GM19240 (cell line): ENCODE results near the gene ECEL1.

ENCODE experiments used
- DNase-seq: peaks from one replicate; pipeline ENCODE4 v3.0.0; 2011; ENCODE audit warnings: low spot score; ENCODE audit not compliant: insufficient read length

ECEL1 gene

DNA sequence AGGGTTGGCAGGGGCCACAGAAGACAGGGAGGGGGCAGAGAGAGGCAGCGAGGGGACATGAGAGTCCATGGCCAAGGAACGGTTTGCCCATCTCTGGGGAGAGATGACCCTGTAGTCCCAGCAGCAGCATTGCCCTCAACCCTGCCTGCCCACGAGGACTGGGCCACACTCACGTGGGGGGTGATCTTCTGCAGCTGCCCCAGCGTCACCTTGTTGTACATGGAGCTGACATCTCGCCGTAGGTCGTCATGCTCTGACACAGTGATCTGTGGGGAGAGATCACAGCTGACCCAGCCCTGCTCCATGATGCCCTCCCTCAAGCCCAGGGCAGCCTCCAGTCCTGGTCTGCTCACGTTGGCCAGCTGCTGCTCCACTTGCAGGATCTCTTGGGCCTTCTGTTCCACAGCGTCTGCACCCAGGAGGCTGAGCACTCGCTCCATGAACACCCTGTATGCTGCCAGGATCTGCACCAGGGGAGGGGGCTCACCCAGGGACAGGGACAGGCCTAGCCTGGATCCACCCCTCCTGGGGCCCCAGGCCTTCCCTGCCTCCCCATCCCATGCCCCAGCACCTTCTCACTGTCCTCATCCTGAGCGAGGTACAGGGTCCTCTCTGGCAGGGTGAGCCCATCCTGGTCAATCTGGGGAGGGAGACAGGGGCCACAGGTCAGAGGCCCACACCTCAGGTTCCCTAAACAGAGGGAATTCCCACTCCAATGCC, 2.8 kb downstream of the ECEL1 start:
- no peak for DNase-seq

DNA sequence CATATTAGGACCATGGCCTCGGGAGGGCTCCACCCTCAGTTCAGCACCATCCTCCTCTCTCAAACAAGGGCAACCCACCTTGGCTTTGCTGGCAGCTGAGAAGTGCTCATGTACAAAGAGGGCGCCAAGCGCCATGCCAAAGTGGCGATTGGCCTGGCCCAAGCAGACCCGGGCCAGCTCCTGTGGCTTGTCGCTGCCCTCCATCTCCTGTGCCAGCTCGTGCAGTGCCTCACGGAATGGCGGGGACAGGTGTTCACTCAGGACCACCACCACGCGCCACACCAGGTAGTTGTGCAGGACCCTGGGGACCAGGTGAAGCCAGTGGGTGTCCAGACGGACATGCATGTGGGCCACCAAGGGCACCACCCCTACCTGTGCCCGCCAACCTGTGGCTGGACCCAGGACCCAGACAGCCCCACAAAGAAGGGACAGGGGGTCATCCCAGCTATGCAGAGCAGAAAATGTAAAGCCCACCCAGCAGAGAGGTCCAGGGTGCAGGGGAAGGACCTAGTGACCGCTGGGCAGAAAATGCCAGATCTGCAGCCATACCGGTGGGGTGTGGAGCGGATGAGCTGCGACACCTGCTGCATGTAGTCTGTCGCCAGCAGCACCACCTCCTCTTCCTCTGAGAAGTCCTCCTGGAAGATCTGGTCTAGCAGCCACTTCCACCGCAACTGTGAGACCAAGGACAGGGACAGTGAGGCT, 3.6 kb downstream of the ECEL1 start:
- DNase-seq = no peak

DNA sequence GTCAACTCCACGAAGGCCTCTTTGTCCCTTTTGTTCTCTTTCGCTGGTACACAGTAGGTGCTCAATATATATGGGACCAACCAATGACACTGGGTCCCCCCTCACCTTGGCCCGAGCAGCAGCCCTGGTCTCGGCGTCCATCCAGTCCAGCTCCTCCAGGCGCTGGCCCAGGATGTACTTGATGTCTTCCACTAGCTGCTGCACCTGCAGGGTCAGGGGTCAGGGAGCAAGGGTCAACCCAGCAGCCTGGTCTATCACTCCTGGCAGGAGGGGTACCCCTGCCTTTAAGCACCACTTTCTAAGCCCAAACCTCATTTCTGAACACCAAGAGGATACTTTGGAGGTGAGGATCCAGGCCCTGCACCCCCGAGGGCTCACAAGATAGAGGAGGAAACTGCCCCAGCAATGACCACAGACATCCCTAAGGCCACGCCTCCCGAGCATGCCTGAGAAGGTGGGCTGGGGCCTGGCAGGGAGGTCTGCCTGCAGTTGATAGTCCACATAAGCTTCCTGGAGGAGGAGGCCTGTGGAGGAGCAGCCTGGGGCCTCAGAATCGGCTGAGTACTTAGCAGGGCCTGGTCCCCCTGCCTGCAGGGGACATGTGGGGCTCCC, 4.2 kb downstream of the ECEL1 start:
- no peak for DNase-seq

DNA sequence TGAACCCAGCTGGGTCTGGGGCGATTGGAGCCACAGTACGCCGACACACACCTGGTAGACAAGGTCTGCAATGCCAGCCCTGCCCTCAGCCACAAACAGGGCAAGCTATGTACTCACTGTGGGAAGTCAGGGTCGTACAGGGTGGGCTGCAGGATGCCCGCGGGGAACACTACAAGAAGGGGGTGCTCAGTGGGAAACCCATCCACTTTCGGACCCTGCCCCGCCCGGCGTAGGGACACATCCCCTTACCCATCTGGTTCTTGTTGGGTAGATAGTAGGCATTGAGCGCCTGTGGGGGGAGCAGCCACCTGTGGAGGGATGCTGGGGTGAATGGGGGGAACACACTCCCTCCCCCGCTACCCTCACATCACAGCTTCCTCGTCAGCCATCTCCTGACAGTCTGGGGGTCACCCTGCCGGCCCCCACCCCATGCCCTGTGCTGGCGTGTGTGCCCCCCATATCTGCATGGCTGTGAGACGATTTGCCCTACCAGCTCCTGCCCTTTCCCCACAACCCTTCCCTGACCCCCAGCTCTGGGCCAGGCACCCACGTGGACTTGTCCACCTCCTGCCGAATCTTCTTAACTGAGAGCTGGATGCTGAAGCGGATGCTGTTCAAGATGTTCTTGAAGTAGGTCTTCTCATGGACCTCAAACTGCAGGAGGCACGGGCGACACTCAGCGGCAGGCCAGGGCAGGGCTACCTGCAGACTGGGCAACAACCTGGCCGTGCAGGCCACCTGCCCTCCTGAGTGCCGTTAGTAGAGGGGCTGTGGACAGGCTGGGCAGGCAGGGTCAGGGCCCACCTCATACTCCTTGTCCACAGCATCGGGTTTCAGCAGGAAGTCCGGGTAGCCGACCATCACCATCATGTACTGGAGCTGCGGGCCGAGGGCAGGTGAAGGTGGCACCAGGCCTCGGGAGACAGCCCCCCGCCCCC, 5.1 kb downstream of the ECEL1 start:
- DNase-seq = no peak

DNA sequence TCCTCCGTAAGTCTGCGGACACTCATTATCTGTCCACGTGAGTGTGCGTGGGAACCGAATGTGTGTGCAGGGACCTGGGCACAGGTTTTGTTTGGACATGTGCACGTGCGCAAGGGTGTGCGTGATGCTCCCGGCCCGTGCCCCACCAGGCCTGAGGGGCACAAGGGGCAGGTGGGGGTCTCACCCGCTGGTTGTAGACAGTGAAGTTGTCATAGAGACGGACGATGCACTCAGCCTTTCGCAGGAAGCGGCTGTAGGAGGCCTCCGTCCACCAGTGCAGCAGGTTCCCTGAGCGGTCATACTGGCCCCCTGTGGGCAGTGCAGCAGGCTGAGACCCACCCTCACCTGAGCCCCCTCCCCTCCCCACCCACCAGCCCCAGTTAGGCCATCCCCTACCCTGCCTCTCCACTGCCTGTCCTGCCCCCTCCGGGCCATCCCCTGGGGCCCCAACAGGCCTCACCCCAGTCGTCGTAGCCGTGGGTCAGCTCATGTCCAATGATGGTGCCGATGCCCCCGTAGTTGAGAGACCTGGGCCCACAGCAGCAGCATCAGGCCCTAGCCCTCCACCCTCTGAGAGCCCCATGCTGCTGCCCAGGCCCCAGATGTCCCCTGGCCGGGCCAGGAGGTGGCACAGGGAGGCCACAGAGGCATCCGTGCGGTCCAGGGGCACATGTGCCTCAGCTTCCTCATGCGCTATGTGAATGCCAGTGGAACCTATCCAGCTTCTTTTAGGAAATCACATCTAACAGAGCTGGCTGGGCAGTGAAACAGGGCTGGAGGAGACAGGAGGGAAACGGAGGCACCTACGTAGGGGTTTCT, 6.1 kb downstream of the ECEL1 start:
- DNase-seq = no peak

DNA sequence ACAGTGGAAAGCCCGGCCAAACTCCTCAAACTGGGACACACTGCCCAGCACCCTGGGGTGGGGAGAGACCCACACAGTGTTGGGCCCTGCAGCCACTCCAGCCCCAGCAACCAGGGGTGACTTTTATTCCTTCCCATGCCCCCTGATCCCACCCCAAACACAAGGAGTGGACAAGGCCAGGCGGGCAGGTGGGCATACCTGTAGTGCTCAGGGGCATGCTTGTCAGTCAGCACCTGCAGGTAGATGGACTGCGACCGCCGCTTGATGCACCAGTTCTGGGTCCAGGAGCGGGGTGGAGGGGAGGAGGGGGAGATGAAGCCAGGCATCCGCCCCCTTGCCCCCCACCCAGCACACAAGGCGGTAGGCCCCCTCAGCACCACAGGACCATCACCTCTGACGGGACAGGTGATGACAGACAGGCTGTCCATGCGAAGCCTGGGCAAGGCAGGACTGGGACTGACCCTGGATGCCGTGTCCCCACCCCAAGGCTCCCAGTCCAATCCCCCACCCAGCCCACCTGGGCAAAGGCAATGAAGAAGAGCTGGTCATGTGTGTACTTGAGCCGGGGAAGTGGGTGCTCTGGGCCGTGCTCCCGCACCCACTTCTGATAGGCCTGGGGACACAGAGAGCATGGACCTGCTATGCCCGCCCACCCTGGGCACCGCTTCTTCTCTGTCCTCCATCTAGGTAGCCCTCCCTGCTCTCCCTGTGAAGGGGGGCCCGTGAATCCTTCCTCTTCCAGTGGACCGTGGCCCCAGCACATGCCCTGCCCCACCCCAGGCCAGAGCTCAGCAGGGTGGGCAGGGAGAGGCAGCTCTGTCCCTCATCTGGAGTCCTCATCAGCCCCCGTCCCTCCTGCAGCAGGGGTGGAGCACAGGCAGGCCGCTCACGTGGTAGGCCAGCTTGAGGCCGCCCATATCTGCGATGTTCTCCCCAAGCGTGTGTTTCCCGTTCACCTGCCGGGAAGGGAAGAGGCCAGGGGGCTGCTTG, 7.1 kb downstream of the ECEL1 start:
- no peak for DNase-seq

DNA sequence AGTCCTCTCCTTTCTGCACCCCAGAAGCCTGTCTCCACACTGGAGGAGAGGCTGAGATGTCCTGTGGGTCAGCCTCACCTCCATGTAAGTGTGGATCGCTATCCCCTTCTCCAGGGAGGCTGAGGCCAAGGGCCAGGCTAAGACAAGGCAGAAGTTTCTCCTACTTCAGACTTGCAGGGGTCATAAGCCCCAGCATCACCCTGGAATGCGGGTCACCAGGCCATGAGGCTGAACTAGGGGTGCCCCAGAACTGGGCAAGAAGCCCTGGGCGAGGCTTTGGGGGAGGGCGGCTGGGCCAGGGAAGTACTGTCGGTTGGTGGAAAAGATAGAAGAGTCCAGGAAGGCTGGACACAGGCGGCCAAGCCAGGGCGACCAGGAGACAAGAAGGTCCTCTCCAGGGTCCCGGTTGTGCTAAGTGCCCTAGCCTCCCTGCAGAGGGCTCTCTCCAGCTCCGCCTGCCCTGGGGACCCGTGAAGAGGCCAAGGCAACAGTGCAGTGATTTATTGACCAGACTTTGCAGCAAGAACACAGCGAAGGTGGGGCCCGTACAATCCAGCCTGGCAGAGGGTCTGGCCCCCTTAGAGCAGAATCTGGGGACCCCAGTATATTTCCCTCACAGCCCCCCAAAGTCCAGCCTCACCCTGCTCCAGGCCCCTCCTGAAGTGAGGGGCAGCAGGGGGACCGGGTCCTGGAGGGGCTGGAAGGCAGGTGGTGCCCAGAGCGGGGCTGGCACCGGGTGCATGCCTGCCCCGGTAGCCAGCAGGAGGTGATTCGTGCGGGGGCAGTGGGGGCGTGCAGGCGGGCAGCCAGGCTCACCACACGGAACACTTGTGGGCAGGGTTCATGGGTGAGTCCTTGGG, 8.1 kb downstream of the ECEL1 start:
- DNase-seq = no peak

DNA sequence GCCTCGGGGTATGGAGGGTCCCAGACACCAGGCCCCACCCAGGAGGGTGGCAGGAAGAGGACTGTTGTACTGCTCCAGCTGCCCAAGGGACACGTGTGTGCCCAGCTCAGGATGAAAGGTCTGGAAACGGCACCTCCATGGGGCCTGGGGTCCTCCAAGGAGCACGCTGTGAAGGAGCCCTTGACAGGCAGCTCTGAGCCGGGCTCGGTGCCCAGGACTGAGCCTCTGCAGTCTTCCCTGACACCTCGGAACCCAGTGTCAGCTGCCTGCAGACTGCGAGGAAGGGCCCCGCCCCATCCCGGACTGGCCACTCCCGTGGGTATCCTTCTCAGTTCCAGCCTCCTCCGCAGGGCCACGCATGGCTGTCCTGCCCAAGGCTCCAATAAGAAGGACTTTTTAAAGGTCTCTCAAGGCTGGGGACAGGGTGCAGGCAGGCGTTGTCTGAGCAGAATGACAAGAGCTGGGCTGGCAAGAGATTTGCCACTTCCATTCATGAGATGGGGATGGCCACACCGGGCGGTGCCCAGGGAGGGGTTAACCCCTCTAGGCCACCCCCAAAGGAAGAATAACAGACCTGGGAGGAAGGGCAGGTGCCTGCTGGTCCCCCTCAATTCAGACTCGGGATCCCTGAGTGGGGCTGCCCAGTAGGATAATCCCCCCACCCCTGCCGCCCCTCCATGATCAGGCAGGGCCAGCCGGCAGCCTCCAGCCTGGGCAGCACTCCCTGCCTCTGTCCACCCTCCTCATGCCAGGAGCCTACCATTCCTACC, 8.9 kb downstream of the ECEL1 start:
- DNase-seq = no peak

DNA sequence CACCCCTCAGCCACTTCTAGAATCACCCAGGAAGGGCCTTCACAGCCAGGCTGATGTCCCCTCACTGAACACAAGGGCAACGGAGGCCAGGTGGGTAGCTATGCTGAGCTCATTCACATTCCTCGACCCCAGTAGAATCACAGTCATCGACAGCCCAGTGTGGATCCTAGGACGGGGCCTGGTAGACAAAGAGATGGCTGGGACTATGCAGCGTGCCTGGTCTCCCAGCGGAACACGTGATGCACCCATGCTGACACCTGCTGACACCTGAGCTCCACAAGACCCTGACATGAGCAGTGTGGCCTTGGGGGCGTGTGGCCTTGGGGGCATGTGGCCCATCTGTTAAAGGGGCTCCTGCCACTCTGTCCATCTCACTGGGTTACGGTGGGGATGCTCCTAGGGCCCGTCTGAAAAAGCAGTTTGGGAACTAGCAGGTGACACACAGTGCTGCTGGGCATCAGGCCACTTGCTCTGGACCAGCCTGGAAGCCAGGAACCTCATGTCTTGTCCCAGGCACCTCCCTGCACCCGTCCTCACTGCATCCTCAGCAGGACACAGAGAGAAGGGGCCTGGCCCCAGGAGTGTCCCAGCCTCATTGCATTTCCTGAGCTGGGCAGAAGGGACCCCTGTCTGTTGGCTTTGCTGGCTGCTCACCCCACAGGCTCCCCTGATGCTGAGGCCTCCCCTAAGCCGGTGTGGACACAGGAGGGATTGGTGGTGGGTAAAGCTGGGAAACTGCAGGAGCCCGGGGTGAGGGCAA, 9.7 kb downstream of the ECEL1 start:
- no peak for DNase-seq

DNA sequence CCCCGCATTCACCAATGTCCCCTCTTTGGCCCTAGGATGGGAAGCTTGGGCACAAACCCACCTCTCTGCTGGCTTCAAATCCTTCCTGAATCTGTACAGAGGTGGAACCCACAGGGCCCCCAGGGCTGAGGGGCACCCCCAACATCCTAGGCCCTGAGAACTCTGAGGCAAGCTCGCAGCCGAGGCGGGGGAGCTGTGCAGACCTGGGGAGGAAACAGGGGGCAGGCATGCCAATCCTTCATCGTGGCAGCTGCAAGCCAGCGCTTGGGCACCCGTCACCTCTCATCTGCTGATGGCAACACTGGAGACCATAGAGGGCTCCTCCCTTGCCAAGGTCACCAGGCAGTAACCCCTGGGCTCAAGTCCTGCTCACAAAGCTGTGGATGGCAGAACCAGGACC, 10.8 kb downstream of the ECEL1 start:
- no peak for DNase-seq

DNA sequence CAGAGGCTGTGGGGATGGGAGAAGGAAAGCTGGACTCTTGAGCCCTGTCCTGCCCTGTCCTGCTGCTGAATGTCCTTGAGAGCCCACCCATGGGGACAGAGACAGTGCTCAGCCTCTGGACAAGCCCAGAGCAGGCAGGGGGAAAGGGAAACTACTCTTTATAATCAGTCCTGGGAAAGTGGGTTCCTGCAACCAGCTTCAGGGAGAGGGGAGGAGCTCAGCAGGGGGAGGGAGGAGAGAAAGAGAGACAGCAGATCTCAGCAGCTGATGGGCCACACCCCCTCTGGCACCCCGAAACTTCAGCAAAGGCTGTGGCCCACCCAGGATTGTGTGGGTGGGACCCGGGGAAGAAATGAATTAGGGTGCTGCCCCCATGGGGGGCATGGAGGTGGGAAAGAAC, 11.6 kb downstream of the ECEL1 start:
- no peak for DNase-seq

DNA sequence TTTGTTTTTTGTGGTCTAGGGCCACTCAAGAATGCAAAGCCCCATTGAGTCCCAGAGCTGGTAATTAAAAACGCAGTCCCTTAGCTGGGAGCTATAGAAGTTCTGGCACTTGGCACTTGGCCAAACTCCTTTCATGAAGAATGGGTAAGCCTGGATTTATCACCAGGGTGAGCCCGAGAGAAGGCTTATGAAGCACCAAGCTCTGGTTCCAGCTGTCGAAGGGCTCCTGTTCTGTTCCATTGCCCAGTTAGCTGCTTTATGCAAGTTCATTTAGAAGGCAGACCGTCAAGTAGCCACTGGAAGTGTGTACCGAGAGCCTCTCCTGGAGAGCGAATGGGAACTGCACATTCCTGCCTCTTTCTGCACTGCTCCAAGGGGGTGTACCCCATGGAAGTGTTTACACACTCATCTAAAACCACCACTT, 14.2 kb downstream of the ECEL1 start:
- no peak for DNase-seq

DNA sequence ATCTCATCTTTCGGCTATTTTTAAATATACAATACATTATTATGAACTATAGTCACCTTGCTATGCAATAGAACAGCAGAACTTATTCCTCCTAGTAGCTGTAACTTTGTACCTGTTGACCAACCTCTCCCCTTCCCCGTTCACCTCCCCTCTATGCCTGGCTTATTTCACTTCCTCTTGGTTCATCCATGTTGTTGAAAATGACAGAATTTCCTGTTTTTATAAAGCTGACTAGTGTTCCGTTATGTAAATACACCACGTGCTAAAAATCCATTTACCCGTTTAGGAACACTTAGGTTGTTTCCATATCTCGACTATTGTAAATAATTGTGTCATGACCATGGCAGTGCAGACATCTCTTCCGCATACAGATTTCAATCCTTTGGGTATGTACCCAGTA, 21.4 kb downstream of the ECEL1 start:
- no peak for DNase-seq

DNA sequence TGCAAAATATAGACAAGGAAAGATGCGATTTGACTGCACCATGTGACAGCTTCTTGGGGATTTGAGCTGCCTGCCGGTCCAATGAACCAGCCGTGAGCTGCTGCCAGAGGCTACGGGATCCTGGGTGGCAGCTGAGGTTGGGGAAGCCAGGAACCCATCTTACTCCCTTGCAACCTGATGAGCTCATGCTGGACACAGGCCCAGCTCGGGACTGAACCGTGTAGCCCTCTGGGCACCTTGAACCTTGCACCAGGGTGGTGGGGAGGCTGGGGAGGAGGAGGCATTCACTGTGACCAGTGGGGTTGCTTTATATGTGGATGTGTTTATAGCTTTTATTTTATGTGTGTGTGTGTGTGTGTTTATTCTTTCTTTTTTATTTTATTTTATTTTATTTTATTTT, 22.6 kb downstream of the ECEL1 start:
- no peak for DNase-seq

DNA sequence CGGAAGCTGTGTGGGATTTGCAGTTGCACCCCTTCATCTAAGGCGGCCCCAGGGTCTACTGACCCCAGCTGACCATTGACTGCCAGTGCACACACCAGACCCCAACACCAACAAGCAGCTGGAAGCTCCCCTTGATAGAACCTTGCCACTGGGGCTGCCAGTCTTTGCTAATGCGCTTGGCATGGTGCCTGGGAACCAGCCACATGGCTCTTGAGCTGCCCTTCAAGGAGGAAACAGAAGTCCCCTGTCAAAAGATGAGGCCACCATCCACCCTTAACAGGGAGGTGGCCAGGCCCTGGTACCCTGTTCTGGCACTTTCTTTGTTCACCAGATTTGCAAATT, 23.1 kb downstream of the ECEL1 start:
- DNase-seq = no peak

DNA sequence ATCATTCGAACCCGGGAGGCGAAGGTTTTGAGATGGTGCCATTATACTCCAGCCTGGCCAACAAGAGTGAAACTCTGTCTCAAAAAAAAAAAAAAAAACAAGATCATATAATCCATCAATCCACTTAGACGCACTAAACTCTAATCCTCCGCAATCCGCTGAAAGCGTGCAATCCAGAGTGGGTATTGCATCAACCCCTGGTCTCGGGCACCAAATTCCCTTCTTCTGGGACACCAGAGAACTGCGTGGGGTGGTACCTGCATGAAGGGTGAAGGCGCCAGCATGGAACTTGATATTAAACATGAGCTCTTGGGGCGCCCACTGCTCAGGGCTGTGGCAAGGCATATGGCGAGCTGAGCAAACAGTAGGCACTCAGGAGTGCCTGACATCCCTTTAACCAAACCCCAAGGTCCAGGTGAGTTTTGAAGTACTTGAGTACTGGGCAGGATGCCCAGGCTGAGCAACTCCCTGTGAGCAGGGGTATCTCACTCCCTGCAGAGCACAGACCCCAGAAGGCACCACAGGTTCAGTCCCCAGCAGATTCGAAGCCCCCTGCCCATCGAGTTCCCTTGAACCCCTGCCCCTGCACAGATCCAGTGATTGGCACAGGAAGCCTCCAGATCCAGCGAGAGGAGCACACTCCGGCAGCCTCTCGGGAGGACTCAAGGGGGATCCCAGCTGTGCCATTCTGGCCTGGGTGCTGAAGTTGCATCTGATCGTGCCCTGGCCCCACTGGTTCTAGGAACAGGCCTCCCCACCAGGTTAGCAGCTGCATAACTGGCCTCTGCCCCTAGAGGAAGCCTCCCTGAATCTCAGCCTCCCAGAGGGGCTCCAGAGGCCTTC, 23.7 kb downstream of the ECEL1 start:
- DNase-seq = no peak
